ENCODE measurements around the gene CNTFR. TPM values are rescaled to one million over a fixed set of nuclear protein-coding genes. Genes with fewer than 3 reads are reported as not detected.
A peak's percentile ranks its signal among the peaks of the same experiment; 100 is the strongest.

The CNTFR gene
- total RNA-seq, 3 donors from 2014 or later, result 1.5 to 14.5 (median 7.7) TPM

DNA sequence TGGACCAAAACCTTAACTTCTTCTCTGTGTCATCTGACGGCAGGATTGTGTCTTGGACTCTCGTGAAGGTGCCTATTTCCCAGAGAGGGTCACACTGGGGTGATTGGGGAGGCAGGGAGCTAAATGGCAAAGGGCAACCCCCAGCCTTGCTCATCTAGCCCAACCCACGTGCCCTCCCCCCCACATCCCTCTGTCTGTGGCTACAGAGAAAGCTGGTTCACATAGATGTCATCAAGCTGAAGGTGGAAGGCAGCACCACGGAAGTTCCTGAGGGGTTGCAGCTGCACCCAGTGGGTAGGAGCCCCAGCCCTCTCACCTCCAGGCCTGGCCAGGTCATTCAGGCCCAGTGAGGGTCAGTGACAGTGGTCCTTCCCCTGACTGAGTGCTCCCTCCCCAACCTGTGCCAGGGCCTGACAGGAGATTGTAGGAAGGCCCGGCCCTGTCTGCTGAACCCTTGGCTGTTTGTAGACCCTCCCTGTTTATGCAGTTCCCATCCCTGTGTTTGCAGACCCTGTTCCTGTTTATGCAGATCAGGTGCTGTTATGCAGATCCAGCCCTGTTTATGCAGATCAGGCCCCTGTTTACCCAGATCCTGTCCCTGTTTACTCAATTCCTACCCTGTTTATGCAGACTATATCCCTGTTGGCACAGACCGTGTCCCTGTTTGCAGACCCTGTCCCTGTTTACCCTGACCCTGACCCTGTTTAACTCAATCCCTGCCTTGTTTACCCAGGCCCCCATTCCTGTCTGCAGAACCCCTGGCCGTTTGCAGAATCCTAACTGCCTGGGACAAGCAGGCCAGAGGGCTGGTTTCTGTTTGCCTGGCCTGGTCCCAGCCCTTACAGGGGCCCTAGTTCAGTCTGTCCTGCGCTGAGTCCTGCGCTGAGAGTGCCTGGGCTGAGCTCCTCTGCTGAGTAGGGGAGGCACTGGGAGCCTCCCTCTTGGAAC, 77.1 kb downstream of the CNTFR start:
- no peaks in the 10 kb centered on the region for H3K4me1 ChIP-seq (ENCODE audit: low read depth)
- H3K36me3 ChIP-seq (ENCODE audit: low read depth), result no peaks in the 10 kb centered on the region
- ATAC-seq, result peak; percentile 18
- H3K4me3 ChIP-seq, result no peak overlapping the region
- TF ChIP-seq, protein P1, sequence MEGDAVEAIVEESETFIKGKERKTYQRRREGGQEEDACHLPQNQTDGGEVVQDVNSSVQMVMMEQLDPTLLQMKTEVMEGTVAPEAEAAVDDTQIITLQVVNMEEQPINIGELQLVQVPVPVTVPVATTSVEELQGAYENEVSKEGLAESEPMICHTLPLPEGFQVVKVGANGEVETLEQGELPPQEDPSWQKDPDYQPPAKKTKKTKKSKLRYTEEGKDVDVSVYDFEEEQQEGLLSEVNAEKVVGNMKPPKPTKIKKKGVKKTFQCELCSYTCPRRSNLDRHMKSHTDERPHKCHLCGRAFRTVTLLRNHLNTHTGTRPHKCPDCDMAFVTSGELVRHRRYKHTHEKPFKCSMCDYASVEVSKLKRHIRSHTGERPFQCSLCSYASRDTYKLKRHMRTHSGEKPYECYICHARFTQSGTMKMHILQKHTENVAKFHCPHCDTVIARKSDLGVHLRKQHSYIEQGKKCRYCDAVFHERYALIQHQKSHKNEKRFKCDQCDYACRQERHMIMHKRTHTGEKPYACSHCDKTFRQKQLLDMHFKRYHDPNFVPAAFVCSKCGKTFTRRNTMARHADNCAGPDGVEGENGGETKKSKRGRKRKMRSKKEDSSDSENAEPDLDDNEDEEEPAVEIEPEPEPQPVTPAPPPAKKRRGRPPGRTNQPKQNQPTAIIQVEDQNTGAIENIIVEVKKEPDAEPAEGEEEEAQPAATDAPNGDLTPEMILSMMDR (IDR thresholded peaks at IDR 0.05), result no peak
- intact Hi-C loops (cut with DNase I, micrococcal nuclease), result no loop called here
- H3K9me3 ChIP-seq, result no peaks in the 10 kb centered on the region
- DNase-seq, result no peak

DNA sequence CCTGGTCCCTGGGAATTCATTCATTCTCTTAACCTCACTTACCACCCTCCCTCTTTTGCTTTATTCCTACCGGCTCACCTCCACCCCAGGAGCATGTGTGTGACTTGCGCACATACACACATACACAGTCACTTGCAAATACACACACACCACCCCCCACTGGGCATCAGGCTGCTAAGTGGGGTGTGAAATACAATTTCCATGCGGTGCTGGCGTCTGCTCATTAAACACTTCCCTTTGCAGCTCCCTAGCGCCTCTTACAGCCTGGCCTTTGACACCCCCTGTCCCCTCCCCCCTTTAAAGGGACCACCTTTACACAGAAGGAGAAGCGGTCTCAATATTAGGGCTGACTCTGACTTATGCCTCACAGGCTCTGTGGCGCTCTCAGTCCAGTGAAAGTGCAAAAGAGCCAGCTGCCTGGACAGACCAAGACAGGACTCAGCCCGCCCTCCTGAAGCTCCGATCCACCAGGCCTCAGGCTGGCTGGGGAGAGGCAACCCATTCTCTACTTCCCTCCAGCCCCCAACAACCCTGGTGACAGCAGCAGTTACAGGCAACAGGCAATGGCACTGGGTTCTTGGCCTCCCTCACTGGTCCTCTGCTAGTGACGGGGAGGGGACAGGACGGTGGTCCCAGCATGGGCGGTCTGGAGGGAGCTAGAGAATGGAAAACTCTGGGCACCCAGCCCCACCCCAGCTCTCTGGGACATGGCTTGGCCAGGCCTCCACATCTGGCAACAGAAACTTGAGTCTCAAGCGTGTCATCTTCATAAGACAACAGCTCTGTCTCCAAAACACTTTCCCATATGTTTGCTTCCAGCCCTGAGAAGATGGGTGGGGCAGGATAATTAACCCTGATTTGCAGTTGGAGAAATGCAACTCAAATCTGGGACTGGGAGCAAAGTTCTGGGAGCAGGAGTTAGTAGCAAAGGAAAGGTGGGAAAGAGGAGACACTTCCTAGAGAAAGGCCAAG, 78.7 kb downstream of the CNTFR start:
- TF ChIP-seq, protein P1 (IDR thresholded peaks at IDR 0.05), result no peak
- ATAC-seq, result peak; percentile 21

DNA sequence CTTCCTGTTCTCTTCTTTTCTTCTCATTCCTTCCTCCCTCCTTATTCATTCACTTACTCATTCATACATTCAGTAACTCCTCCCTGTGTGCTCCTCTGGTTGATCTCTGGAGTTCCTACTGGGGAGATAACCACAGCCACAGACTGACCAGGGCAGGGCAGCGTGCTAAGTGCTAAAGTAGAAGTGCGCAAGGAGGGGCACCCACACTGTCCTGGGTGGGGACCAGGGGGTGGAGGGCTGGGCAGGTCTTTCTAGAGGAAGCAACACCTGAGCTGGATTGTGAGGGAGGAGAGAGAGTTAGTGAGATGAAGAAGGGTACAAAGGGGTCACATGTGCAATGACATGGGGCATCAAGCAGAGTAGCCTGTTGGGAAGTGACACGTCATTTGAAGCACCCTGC, 80.6 kb downstream of the CNTFR start:
- intact Hi-C loops (cut with DNase I, micrococcal nuclease), result loop anchor here in 1 of 2 donors (10.0 kb wide), 1 partner anchor 64 kb away; no protein-coding TSS in a partner anchor
- Histone ChIP-seq H3K9me3 (no peaks in the 10 kb centered on the region), H3K4me1 (ENCODE audit: low read depth) (no peaks in the 10 kb centered on the region), H3K4me3 (no peak overlapping the region), H3K36me3 (ENCODE audit: low read depth) (no peaks in the 10 kb centered on the region)
- ATAC-seq, result no peak
- no peak for DNase-seq
- TF ChIP-seq, protein P1 (IDR thresholded peaks at IDR 0.05), result no peak

More for the DNA sequence above, 78.7 kb downstream of the CNTFR start:
- Histone ChIP-seq H3K4me3 (no peak overlapping the region), H3K4me1 (ENCODE audit: low read depth) (no peaks in the 10 kb centered on the region), H3K9me3 (no peaks in the 10 kb centered on the region), H3K36me3 (ENCODE audit: low read depth) (no peaks in the 10 kb centered on the region)
- intact Hi-C loops (cut with DNase I, micrococcal nuclease), result no loop called here
- DNase-seq, result no peak

DNA sequence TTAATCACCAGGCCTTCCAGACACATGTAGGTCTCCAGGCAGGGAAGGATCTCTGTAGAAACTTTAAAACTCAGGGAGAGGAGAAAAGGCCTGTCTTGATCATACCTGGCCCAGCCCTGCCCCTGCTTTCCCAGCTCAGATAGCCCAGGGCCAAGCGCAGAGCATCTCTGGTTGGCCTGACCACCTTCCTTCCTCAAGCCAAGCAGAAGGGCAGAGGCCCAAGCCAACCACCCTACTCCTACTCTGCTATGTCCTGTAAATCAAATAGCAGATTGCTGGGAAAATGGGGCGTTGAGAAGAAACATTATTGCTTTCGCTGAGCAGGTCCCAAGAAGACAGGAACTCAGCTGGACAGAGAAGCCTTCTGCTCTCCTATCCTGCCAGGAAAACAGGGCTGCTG, 81.1 kb downstream of the CNTFR start:
- intact Hi-C loops (cut with DNase I, micrococcal nuclease), result loop anchor here in 1 of 2 donors (10.0 kb wide), 1 partner anchor 64 kb away; no protein-coding TSS in a partner anchor
- Histone ChIP-seq H3K9me3 (no peaks in the 10 kb centered on the region), H3K4me1 (ENCODE audit: low read depth) (no peaks in the 10 kb centered on the region), H3K36me3 (ENCODE audit: low read depth) (no peaks in the 10 kb centered on the region), H3K4me3 (no peak overlapping the region)
- DNase-seq, result no peak
- ATAC-seq, result no peak
- TF ChIP-seq, protein P1 (IDR thresholded peaks at IDR 0.05), result no peak

DNA sequence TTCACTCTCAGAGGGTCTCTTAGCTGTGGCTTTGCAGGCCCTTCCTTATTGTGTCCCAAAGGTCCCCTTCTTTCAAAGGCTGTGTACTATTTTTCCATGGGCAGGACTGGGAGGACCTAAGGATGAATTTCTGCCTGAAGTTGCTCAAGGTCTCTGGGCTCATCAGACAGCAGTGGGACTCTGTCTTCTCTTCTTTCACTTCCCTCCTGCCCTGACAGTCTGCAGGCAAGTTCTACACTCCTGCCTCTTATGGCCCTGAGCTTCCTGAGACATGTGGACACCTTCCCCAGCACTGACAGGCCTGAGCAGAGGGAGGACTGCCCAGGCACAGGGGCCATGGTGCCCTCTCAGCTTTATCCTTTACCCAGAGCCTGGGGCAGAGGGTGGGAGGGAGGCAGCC, 81.6 kb downstream of the CNTFR start:
- no peaks in the 10 kb centered on the region for H3K9me3 ChIP-seq
- no peaks in the 10 kb centered on the region for H3K4me1 ChIP-seq (ENCODE audit: low read depth)
- TF ChIP-seq, protein P1 (IDR thresholded peaks at IDR 0.05), result no peak
- ATAC-seq, result no peak
- no peaks in the 10 kb centered on the region for H3K36me3 ChIP-seq (ENCODE audit: low read depth)
- no peak overlapping the region for H3K4me3 ChIP-seq
- DNase-seq, result no peak
- intact Hi-C loops (cut with DNase I, micrococcal nuclease), result loop anchor here in 1 of 2 donors (10.0 kb wide), 1 partner anchor 63 kb away; no protein-coding TSS in a partner anchor
